A549 (cell line): Measurements from ENCODE around the gene ZDHHC16. TPM values are rescaled to one million over a fixed set of nuclear protein-coding genes. Genes with fewer than 3 reads are reported as not detected.

Source experiments
- ATAC-seq, 2 experiments: fragments of 200-7000 bp in 1 of 2; fragments of >200 bp in 1 of 2; cut with Nextera tagmentation in 1 of 2; cut with Tn5 transposase in 1 of 2; 3 replicates each; pipeline versions ENCODE4 v1.8.0 to v1.9.1; 2018 to 2020; ENCODE audit warnings: mild to moderate bottlenecking in 1 of 2, moderate library complexity in 1 of 2
- CTCF ChIA-PET: fragments of 300-600 bp; sonication (Branson Sonifier 250); formaldehyde crosslinking; extraction: SDS; loops from one replicate; lab custom pipeline; 2021; ENCODE audit warnings: antibody characterized with exemption, inconsistent platforms; lab: Yijun Ruan, JAX
- POLR2A ChIA-PET: fragments of 350-600 bp; formaldehyde crosslinking; extraction: SDS; loops from one replicate; lab custom pipeline; 2021; ENCODE audit warnings: antibody characterized with exemption, inconsistent platforms; lab: Yijun Ruan, JAX
- DNase-seq, 2 experiments: peaks; one replicate each; pipeline versions ENCODE4 v3.0.0 to v3.0.0-alpha.2; 2011 to 2016; ENCODE audit warnings: low read depth in 1 of 2, low spot score in 1 of 2
- FAIRE-seq: peaks from 2 replicates; lab custom pipeline; 2011; peaks lifted over from hg19 to GRCh38; lab: Jason Lieb, UNC
- H3K27ac ChIP-seq, 2 experiments: fragments of >200 bp; sonication (Bioruptor Twin); formaldehyde crosslinking; 3 replicates each; pipeline ENCODE4 v1.5.1; 2016 to 2017
- H3K4me1 ChIP-seq: fragments of >200 bp; sonication (Bioruptor Twin); formaldehyde crosslinking; 3 replicates; pipeline ENCODE4 v1.6.1; 2016
- H3K4me2 ChIP-seq: fragments of >200 bp; sonication (Bioruptor Twin); formaldehyde crosslinking; 3 replicates; pipeline ENCODE4 v1.6.1; 2016
- H3K4me3 ChIP-seq: fragments of >200 bp; sonication (Bioruptor Twin); formaldehyde crosslinking; 3 replicates; pipeline ENCODE4 v1.5.1; 2016
- H3K9me3 ChIP-seq: fragments of >200 bp; sonication (Bioruptor Twin); formaldehyde crosslinking; 3 replicates; pipeline ENCODE4 v1.6.1; 2016
- CEBPB ChIP-seq, 2 experiments: fragments of >200 bp in 1 of 2; sonication (Bioruptor Twin) in 1 of 2; formaldehyde crosslinking in 1 of 2; IDR thresholded peaks; 2 replicates each; pipeline ENCODE4 v1.6.1; 2012 to 2016
- CHD4 ChIP-seq: fragments of 200-600 bp; sonication (generic); IDR thresholded peaks from 2 replicates; pipeline ENCODE4 v1.6.1; 2016; ENCODE audit warnings: antibody characterized with exemption, mild to moderate bottlenecking, borderline replicate concordance
- FOSB ChIP-seq: fragments of 250-450 bp; sonication (Bioruptor Pico); IDR thresholded peaks from 2 replicates; pipeline ENCODE4 v1.5.0; 2020; ENCODE audit warnings: mild to moderate bottlenecking, moderate library complexity
- FOXS1 ChIP-seq: fragments of 250-450 bp; sonication (Bioruptor Pico); IDR thresholded peaks from 2 replicates; pipeline ENCODE4 v1.5.0; 2020; ENCODE audit warnings: mild to moderate bottlenecking, moderate library complexity
- GATA3 ChIP-seq: IDR thresholded peaks from 2 replicates; pipeline ENCODE4 v1.6.1; 2012; ENCODE audit warnings: borderline replicate concordance
- HEYL ChIP-seq: fragments of 250-450 bp; sonication (Bioruptor Pico); IDR thresholded peaks from 2 replicates; pipeline ENCODE4 v1.8.0; 2021; ENCODE audit warnings: mild to moderate bottlenecking, moderate library complexity
- HOXB13 ChIP-seq: fragments of 250-450 bp; sonication (Bioruptor Pico); IDR thresholded peaks from 2 replicates; pipeline ENCODE4 v1.5.0; 2020; ENCODE audit warnings: low read depth, mild to moderate bottlenecking, moderate library complexity
- JUN ChIP-seq, 2 experiments: fragments of >200 bp; sonication (Bioruptor Twin); formaldehyde crosslinking; IDR thresholded peaks; 2 replicates in 1 of 2; 3 replicates in 1 of 2; pipeline ENCODE4 v1.6.1; 2016 to 2017
- JUNB ChIP-seq: fragments of >200 bp; sonication (Bioruptor Twin); formaldehyde crosslinking; IDR thresholded peaks from 2 replicates; pipeline ENCODE4 v1.6.1; 2016
- KDM1A ChIP-seq: fragments of 200-600 bp; sonication (generic); IDR thresholded peaks from 2 replicates; pipeline ENCODE4 v1.6.1; 2016; ENCODE audit warnings: low read depth, mild to moderate bottlenecking
- RAD21 ChIP-seq, 2 experiments: fragments of >200 bp in 1 of 2; sonication (Bioruptor Twin) in 1 of 2; formaldehyde crosslinking in 1 of 2; IDR thresholded peaks in 1 of 2; conservative IDR thresholded peaks in 1 of 2; 2 replicates in 1 of 2; 3 replicates in 1 of 2; pipeline ENCODE4 v1.6.1; 2012 to 2018; ENCODE audit warnings: inconsistent platforms in 1 of 2
- SMC3 ChIP-seq: fragments of >200 bp; sonication (Bioruptor Twin); formaldehyde crosslinking; IDR thresholded peaks from 3 replicates; pipeline ENCODE4 v1.6.1; 2018; ENCODE audit warnings: inconsistent platforms
- WGBS: methylation state at CpG from one replicate; pipeline ENCODE4 v1.1.6; 2017; ENCODE audit errors: missing lambda C conversion rate; 5-methylcytosine and 5-hydroxymethylcytosine counted together
- polyA plus RNA-seq, 4 experiments: library from polyadenylated mRNA; depleted of rRNA in 3 of 4; stranded (reverse); fragments of >200 nt; fragmentation: RNase III in 1 of 4; extraction: RNeasy Plus Mini Kit Qiagen cat#74134 plus additional on column Dnase treatment in 1 of 4; gene quantifications; 2 replicates in 3 of 4; 3 replicates in 1 of 4; pipeline ENCODE4 v1.2.3, GENCODE V29; 2011 to 2017
- TF ChIP-seq, protein P1 (sequence below): fragments of 200-600 bp; sonication (generic); IDR thresholded peaks from 2 replicates; pipeline ENCODE4 v1.6.1; 2016; ENCODE audit warnings: antibody characterized with exemption, mild to moderate bottlenecking, moderate library complexity
- TF ChIP-seq, protein P2 (sequence below): fragments of 450-650 bp; IDR thresholded peaks from 2 replicates; pipeline ENCODE4 v1.6.1; 2014; ENCODE audit warnings: antibody characterized with exemption
- TF ChIP-seq, protein P3 (sequence below): fragments of >200 bp; sonication (Bioruptor Twin); formaldehyde crosslinking; IDR thresholded peaks from 2 replicates; pipeline ENCODE4 v1.6.1; 2016
- TF ChIP-seq, protein P4 (sequence below): fragments of 150-350 bp; IDR thresholded peaks from 2 replicates; pipeline ENCODE4 v1.6.1; 2014; ENCODE audit warnings: low read depth, mild to moderate bottlenecking, low read length
- TF ChIP-seq, protein P5 (sequence below): fragments of >200 bp; sonication (Bioruptor Twin); formaldehyde crosslinking; IDR thresholded peaks from 3 replicates; pipeline ENCODE4 v1.5.1; 2016

The ZDHHC16 gene
- polyA plus RNA-seq, 2 of the 4 experiments (the other 2 are of a cell fraction) = 47.7 to 57.0 TPM

DNA sequence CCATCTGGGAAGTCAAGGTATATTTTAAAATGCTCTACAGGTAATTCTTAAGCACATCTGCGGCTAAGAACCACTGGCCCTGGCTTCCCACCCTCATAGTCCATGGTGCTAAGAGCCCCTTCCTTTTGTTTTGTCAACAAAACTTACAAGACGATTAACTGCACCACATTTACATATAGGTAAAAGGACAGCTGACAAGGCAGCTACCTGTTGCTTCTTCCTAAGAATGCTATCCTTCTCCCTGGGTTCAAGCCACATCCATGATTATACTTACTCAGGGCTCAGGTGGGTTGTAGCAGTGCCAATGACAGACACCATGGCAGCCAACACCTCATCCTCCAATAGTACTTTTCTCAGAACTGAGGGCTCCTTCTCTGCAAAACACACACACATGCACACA is 16.3 kb downstream of the ZDHHC16 start:
- FAIRE-seq (no peak), ATAC-seq (no peak), DNase-seq (no peak)
- Histone ChIP-seq H3K4me1 (peaks cover 8% of the 10 kb centered on the region), H3K9me3 (no peaks in the 10 kb centered on the region), H3K4me3 (no peak overlapping the region), H3K27ac (no peak overlapping the region), H3K4me2 (no peak overlapping the region)
- ChIA-PET POLR2A (no interaction called here), CTCF (interaction anchor here (0.6 to 12.9 kb wide), 13 partner anchors 10 to 153 kb away, joined by 3 to 218 read pairs (median 6); partner anchors contain the start of gene ANKRD2)
- WGBS = 80% methylated on average over 2 of the region's 2 CpGs
- TF ChIP-seq HOXB13 (CRISPR knock-in tag) (no peak), CHD4 (no peak), RAD21 (conservative IDR thresholded peaks at IDR 0.05 in 1 of 2, IDR thresholded peaks at IDR 0.05 in 1 of 2) (no peak), HEYL (CRISPR knock-in tag) (no peak), KDM1A (no peak)
- TF ChIP-seq, protein P1, sequence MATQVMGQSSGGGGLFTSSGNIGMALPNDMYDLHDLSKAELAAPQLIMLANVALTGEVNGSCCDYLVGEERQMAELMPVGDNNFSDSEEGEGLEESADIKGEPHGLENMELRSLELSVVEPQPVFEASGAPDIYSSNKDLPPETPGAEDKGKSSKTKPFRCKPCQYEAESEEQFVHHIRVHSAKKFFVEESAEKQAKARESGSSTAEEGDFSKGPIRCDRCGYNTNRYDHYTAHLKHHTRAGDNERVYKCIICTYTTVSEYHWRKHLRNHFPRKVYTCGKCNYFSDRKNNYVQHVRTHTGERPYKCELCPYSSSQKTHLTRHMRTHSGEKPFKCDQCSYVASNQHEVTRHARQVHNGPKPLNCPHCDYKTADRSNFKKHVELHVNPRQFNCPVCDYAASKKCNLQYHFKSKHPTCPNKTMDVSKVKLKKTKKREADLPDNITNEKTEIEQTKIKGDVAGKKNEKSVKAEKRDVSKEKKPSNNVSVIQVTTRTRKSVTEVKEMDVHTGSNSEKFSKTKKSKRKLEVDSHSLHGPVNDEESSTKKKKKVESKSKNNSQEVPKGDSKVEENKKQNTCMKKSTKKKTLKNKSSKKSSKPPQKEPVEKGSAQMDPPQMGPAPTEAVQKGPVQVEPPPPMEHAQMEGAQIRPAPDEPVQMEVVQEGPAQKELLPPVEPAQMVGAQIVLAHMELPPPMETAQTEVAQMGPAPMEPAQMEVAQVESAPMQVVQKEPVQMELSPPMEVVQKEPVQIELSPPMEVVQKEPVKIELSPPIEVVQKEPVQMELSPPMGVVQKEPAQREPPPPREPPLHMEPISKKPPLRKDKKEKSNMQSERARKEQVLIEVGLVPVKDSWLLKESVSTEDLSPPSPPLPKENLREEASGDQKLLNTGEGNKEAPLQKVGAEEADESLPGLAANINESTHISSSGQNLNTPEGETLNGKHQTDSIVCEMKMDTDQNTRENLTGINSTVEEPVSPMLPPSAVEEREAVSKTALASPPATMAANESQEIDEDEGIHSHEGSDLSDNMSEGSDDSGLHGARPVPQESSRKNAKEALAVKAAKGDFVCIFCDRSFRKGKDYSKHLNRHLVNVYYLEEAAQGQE = no peak
- TF ChIP-seq, protein P2, sequence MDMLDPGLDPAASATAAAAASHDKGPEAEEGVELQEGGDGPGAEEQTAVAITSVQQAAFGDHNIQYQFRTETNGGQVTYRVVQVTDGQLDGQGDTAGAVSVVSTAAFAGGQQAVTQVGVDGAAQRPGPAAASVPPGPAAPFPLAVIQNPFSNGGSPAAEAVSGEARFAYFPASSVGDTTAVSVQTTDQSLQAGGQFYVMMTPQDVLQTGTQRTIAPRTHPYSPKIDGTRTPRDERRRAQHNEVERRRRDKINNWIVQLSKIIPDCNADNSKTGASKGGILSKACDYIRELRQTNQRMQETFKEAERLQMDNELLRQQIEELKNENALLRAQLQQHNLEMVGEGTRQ = no peak

DNA sequence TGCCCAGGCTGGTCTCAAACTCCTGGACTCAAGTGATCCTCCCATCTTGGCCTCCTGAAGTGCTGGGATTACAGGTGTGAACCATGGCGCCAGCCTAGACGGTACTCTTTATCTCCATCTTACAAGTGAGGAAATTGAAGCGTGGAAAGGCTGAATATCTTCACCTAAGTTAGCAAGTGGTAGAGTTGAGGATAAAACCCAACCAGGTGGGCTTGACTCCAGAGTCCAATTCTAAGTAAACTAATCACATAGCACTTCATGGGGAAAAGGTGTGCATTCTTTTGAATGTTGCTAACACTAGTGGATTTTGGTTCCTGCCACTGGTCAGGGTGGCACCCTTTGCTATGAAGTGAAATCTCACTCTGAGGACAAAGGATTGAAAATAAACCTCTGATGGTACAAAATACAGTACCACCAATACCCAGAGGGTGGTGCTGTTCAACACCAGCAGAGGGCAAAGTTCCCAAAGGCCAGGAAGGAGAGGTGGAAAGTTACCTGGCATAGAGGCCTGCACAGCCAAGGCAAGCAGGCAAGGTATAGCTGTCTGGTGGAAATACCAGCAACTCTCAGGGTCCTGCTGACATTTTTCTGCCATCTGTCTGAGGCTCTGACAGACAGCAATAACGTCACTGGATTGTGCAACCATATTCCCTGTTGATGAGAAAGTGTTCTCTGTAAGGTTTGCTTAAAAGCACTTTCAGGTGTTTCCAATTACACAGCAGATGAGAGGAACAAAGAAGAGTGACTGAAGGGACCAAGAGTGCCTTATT is 17.6 kb downstream of the ZDHHC16 start:
- peak; percentile 76 for FAIRE-seq
- no peak overlapping the region for H3K4me3 ChIP-seq
- no peak overlapping the region for H3K4me2 ChIP-seq
- H3K4me1 ChIP-seq = peaks cover 8% of the 10 kb centered on the region
- ATAC-seq = peak; percentile 67 to 75; a peak in 5 of 6 replicates
- ChIA-PET POLR2A (no interaction called here), CTCF (interaction anchor here (0.6 to 12.9 kb wide), 39 partner anchors 11 to 268 kb away, joined by 3 to 218 read pairs (median 4); partner anchors contain the start of gene ANKRD2)
- peak; percentile 62 to 63 for DNase-seq
- WGBS = 58% methylated on average over 4 of the region's 4 CpGs
- H3K9me3 ChIP-seq = no peaks in the 10 kb centered on the region
- H3K27ac ChIP-seq = peak overlapping the region in 1 of 2 experiments; percentile 10; a peak in 1 of 6 replicates
- peak; percentile 80 to 87 for TF ChIP-seq CEBPB (IDR thresholded peaks at IDR 0.05)
- 0 out of 5 replicates have a peak, but pooled peaks of 1 of the 2 experiments have one; percentile 28 for TF ChIP-seq JUN (IDR thresholded peaks at IDR 0.05)
- no peak for TF ChIP-seq JUNB
- TF ChIP-seq GATA3 = 0 out of 2 replicates have a peak, but pooled peaks have one; percentile 10
- peak; percentile 83 to 84 for TF ChIP-seq RAD21 (conservative IDR thresholded peaks at IDR 0.05 in 1 of 2, IDR thresholded peaks at IDR 0.05 in 1 of 2)
- TF ChIP-seq, protein P3, sequence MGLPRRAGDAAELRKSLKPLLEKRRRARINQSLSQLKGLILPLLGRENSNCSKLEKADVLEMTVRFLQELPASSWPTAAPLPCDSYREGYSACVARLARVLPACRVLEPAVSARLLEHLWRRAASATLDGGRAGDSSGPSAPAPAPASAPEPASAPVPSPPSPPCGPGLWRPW = no peak
- TF ChIP-seq FOSB (CRISPR knock-in tag) = no peak
- no peak for TF ChIP-seq FOXS1
- TF ChIP-seq, protein P4, sequence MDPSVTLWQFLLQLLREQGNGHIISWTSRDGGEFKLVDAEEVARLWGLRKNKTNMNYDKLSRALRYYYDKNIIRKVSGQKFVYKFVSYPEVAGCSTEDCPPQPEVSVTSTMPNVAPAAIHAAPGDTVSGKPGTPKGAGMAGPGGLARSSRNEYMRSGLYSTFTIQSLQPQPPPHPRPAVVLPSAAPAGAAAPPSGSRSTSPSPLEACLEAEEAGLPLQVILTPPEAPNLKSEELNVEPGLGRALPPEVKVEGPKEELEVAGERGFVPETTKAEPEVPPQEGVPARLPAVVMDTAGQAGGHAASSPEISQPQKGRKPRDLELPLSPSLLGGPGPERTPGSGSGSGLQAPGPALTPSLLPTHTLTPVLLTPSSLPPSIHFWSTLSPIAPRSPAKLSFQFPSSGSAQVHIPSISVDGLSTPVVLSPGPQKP = no peak
- peak; percentile 76 for TF ChIP-seq SMC3
- TF ChIP-seq, protein P5, sequence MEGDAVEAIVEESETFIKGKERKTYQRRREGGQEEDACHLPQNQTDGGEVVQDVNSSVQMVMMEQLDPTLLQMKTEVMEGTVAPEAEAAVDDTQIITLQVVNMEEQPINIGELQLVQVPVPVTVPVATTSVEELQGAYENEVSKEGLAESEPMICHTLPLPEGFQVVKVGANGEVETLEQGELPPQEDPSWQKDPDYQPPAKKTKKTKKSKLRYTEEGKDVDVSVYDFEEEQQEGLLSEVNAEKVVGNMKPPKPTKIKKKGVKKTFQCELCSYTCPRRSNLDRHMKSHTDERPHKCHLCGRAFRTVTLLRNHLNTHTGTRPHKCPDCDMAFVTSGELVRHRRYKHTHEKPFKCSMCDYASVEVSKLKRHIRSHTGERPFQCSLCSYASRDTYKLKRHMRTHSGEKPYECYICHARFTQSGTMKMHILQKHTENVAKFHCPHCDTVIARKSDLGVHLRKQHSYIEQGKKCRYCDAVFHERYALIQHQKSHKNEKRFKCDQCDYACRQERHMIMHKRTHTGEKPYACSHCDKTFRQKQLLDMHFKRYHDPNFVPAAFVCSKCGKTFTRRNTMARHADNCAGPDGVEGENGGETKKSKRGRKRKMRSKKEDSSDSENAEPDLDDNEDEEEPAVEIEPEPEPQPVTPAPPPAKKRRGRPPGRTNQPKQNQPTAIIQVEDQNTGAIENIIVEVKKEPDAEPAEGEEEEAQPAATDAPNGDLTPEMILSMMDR = peak; percentile 95
